Vagina (tissue), 2 donors: ENCODE measurements around the gene TENM4.

Experiments used
- POLR2AphosphoS5 ChIP-seq, 2 donors: sonication (generic); formaldehyde crosslinking; IDR thresholded peaks; one replicate each; pipeline ENCODE4 v1.9.0; 2017; ENCODE audit warnings: antibody characterized with exemption in 2 of 2, mild to moderate bottlenecking in 2 of 2, low read depth in 1 of 2; ENCODE audit not compliant: insufficient read depth in 1 of 2
- TF ChIP-seq, protein P1 (sequence below), 3 experiments: fragments of 450-650 bp in 2 of 3; fragments of 200-600 bp in 1 of 3; sonication (generic) in 1 of 3; IDR thresholded peaks; one replicate each; pipeline ENCODE4 v1.5.1; 2017 to 2019; ENCODE audit warnings: antibody characterized with exemption in 3 of 3, mild to moderate bottlenecking in 2 of 3, moderate library complexity in 2 of 3

DNA sequence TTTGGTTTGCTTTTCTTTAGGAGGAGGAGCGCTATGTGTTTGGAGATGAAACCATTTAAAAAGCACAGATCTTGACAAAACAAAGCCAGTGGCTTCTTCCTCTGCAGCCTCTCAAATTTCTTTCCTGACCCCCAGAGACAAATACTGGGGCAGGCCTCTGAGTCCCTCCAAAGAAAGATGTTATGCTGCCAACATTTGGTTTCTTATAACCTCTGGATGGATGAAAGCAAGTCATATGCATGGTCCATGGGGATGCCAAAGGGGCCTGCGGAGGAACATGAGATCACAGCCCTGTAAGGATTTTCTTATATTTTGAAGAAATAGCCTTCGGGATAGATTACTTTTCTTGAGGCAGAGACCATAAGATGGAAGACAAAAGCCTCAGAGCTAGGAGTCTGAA, 179.1 kb downstream of the TENM4 start:
- TF ChIP-seq, protein P1, sequence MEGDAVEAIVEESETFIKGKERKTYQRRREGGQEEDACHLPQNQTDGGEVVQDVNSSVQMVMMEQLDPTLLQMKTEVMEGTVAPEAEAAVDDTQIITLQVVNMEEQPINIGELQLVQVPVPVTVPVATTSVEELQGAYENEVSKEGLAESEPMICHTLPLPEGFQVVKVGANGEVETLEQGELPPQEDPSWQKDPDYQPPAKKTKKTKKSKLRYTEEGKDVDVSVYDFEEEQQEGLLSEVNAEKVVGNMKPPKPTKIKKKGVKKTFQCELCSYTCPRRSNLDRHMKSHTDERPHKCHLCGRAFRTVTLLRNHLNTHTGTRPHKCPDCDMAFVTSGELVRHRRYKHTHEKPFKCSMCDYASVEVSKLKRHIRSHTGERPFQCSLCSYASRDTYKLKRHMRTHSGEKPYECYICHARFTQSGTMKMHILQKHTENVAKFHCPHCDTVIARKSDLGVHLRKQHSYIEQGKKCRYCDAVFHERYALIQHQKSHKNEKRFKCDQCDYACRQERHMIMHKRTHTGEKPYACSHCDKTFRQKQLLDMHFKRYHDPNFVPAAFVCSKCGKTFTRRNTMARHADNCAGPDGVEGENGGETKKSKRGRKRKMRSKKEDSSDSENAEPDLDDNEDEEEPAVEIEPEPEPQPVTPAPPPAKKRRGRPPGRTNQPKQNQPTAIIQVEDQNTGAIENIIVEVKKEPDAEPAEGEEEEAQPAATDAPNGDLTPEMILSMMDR (IDR thresholded peaks at IDR 0.05) = no peak
- TF ChIP-seq POLR2AphosphoS5 (IDR thresholded peaks at IDR 0.05; ENCODE audit: insufficient read depth in 1 of 2, low read depth in 1 of 2) = no peak
